Neural cell (in vitro differentiated cells): ENCODE measurements around the gene STIM2. TPM values are rescaled to one million over a fixed set of nuclear protein-coding genes. Genes with fewer than 3 reads are reported as not detected.

Experiments used
- H2AFZ ChIP-seq: fragments of 200-600, 300-800 bp; sonication (generic), shearing (Covaris generic); 2 replicates; pipeline ENCODE4 v1.6.0; 2014; ENCODE audit warnings: low read depth, mild to moderate bottlenecking, antibody characterized with exemption, low read length, moderate library complexity
- H3F3A ChIP-seq: fragments of 200-600 bp; shearing (Covaris generic); 2 replicates; pipeline ENCODE4 v1.6.1; 2016; ENCODE audit warnings: mild to moderate bottlenecking, moderate library complexity, mixed read lengths, antibody characterized with exemption, low read length; ENCODE audit not compliant: insufficient read depth, poor library complexity, severe bottlenecking
- H3K27ac ChIP-seq: fragments of 200-600, 300-800 bp; sonication (generic), shearing (Covaris generic); 2 replicates; pipeline ENCODE4 v1.5.1; 2014; ENCODE audit warnings: mild to moderate bottlenecking, low read length, moderate library complexity
- H3K27me3 ChIP-seq: fragments of 300-800, 200-600 bp; sonication (generic), shearing (Covaris generic); 2 replicates; pipeline ENCODE4 v1.6.0; 2014; ENCODE audit warnings: mild to moderate bottlenecking, low read depth, low read length, moderate library complexity; ENCODE audit not compliant: insufficient read depth
- H3K36me3 ChIP-seq: fragments of 300-800, 200-600 bp; sonication (generic), shearing (Covaris generic); 2 replicates; pipeline ENCODE4 v1.5.1; 2014; ENCODE audit warnings: mild to moderate bottlenecking, antibody characterized with exemption, low read length, moderate library complexity; ENCODE audit not compliant: insufficient read depth
- H3K4me2 ChIP-seq: fragments of 300-800, 200-600 bp; sonication (generic), shearing (Covaris generic); 2 replicates; pipeline ENCODE4 v1.6.0; 2014; ENCODE audit warnings: mild to moderate bottlenecking, low read length
- H3K4me3 ChIP-seq: fragments of 300-800, 200-600 bp; sonication (generic), shearing (Covaris generic); 2 replicates; pipeline ENCODE4 v1.5.1; 2014; ENCODE audit warnings: mild to moderate bottlenecking, low read length, moderate library complexity
- H3K79me2 ChIP-seq: fragments of 200-600 bp; shearing (Covaris generic); replicated peaks from 2 replicates; pipeline ENCODE4 v1.6.0; 2014; ENCODE audit warnings: mild to moderate bottlenecking, low read length, moderate library complexity; ENCODE audit not compliant: insufficient read depth
- H3K9ac ChIP-seq: fragments of 300-800, 200-600 bp; sonication (generic), shearing (Covaris generic); 2 replicates; pipeline ENCODE4 v1.6.1; 2016; ENCODE audit warnings: mild to moderate bottlenecking, low read length, mixed read lengths
- H3K9me2 ChIP-seq: fragments of 200-600 bp; shearing (Covaris generic); 2 replicates; pipeline ENCODE4 v1.6.1; 2016; ENCODE audit warnings: mild to moderate bottlenecking, low read length, mixed read lengths; ENCODE audit not compliant: insufficient read depth
- H3K9me3 ChIP-seq: fragments of 200-600, 300-800 bp; sonication (generic), shearing (Covaris generic); 2 replicates; pipeline ENCODE4 v1.6.1; 2016; ENCODE audit warnings: mild to moderate bottlenecking, mixed run types, low read length, moderate library complexity, mixed read lengths
- H4K20me1 ChIP-seq: fragments of 200-600 bp; shearing (Covaris generic); 2 replicates; pipeline ENCODE4 v1.6.1; 2016; ENCODE audit warnings: mild to moderate bottlenecking, mixed run types; ENCODE audit not compliant: insufficient read depth
- CTCF ChIP-seq: fragments of 450-650 bp; IDR thresholded peaks from 2 replicates; pipeline ENCODE4 v1.5.1; 2014; ENCODE audit warnings: antibody characterized with exemption, mild to moderate bottlenecking, moderate library complexity; ENCODE audit not compliant: poor library complexity, severe bottlenecking
- EP300 ChIP-seq: fragments of 450-650 bp; conservative IDR thresholded peaks from 2 replicates; pipeline ENCODE4 v1.6.1; 2014; ENCODE audit warnings: antibody characterized with exemption, mild to moderate bottlenecking, moderate library complexity; ENCODE audit not compliant: poor library complexity, severe bottlenecking
- EZH2 ChIP-seq: fragments of 200-600, 300-800 bp; shearing (Covaris generic), sonication (generic); IDR thresholded peaks from 2 replicates; pipeline ENCODE4 v1.6.1; 2014; ENCODE audit warnings: antibody characterized with exemption, low read length, borderline replicate concordance, mild to moderate bottlenecking; ENCODE audit not compliant: insufficient read depth, poor library complexity, severe bottlenecking
- MXI1 ChIP-seq: fragments of 450-650 bp; conservative IDR thresholded peaks from 2 replicates; pipeline ENCODE4 v1.6.1; 2014; ENCODE audit warnings: antibody characterized with exemption, mild to moderate bottlenecking; ENCODE audit not compliant: poor library complexity, severe bottlenecking
- POLR2AphosphoS5 ChIP-seq: IDR thresholded peaks from 2 replicates; pipeline ENCODE4 v1.6.1; 2012
- RAD21 ChIP-seq: fragments of 450-650 bp; conservative IDR thresholded peaks from 2 replicates; pipeline ENCODE4 v1.6.1; 2014; ENCODE audit warnings: antibody characterized with exemption, mild to moderate bottlenecking, moderate library complexity
- REST ChIP-seq: IDR thresholded peaks from 2 replicates; pipeline ENCODE4 v1.6.1; 2012; ENCODE audit warnings: borderline replicate concordance
- SMC3 ChIP-seq: fragments of 450-650 bp; conservative IDR thresholded peaks from 2 replicates; pipeline ENCODE4 v1.6.1; 2014; ENCODE audit warnings: antibody characterized with exemption, mild to moderate bottlenecking, moderate library complexity; ENCODE audit not compliant: poor library complexity
- TAF1 ChIP-seq: IDR thresholded peaks from 2 replicates; pipeline ENCODE4 v1.6.1; 2012; ENCODE audit warnings: low read depth
- polyA plus RNA-seq: library from polyadenylated mRNA; depleted of rRNA; stranded (reverse); fragments of >200 nt; gene quantifications from 2 replicates; pipeline ENCODE4 v1.2.3, GENCODE V29; 2014

Gene STIM2
- polyA plus RNA-seq, 1 donor from 2014 or later, result 25.3 TPM

GRCh38 chr4:26873391-26874026 lies 12.9 kb downstream of the STIM2 start:
- Histone ChIP-seq H3K36me3 (no peaks in the 10 kb centered on the region), H3K27ac (no peak overlapping the region), H3K9me2 (no peaks in the 10 kb centered on the region), H3K79me2 (peaks cover 12% of the 10 kb centered on the region), H2AFZ (no peak overlapping the region), H3K9me3 (no peaks in the 10 kb centered on the region), H3K4me2 (no peak overlapping the region), H4K20me1 (no peaks in the 10 kb centered on the region), H3F3A (no peaks in the 10 kb centered on the region), H3K4me3 (no peak overlapping the region), H3K27me3 (no peaks in the 10 kb centered on the region), H3K9ac (no peak overlapping the region)
- TF ChIP-seq EP300 (no peak), MXI1 (no peak), CTCF (no peak), EZH2 (no peak), RAD21 (no peak), SMC3 (no peak), TAF1 (no peak), POLR2AphosphoS5 (no peak), REST (no peak)

- no peak overlapping the region for H3K27ac ChIP-seq
- H3K9me2 ChIP-seq, result no peaks in the 10 kb centered on the region
- no peak overlapping the region for H3K4me2 ChIP-seq
- no peak overlapping the region for H3K9ac ChIP-seq
- no peak for TF ChIP-seq REST
- TF ChIP-seq MXI1, result no peak
- no peak for TF ChIP-seq CTCF
- TF ChIP-seq EZH2, result no peak
- TF ChIP-seq SMC3, result no peak
- no peak for TF ChIP-seq POLR2AphosphoS5
- no peak for TF ChIP-seq TAF1
- no peak for TF ChIP-seq EP300
- TF ChIP-seq RAD21, result no peak
- H3K36me3 ChIP-seq, result no peaks in the 10 kb centered on the region
- H3K9me3 ChIP-seq, result no peaks in the 10 kb centered on the region
- no peaks in the 10 kb centered on the region for H3F3A ChIP-seq
- H3K79me2 ChIP-seq, result peaks cover 8% of the 10 kb centered on the region
- H3K4me3 ChIP-seq, result no peak overlapping the region
- H2AFZ ChIP-seq, result no peak overlapping the region
- no peaks in the 10 kb centered on the region for H4K20me1 ChIP-seq
- H3K27me3 ChIP-seq, result no peaks in the 10 kb centered on the region
Observed at GRCh38 chr4:26874110-26874509, 13.5 kb downstream of the STIM2 start.
